MCF 10A (cell line): ENCODE results near the gene SLC24A3. TPM values are rescaled to one million over a fixed set of nuclear protein-coding genes. Genes with fewer than 3 reads are reported as not detected.
A peak's percentile ranks its signal among the peaks of the same experiment; 100 is the strongest.
"Not testable (repeated sequence)": the region's sequence is repeated elsewhere in the genome, so short reads cannot be mapped to it uniquely, and the experiment has no call there.

ENCODE experiments used
- BruUV-seq: library from RNA; stranded (reverse); fragments of 400-500 nt; replicated peaks from 2 replicates; lab custom pipeline; 2021; lab: Mats Ljungman, UMichigan
- CTCF ChIA-PET: fragments of 300-600 bp; sonication (Branson Sonifier 250); formaldehyde crosslinking; extraction: SDS; loops from one replicate; lab custom pipeline; 2021; ENCODE audit warnings: antibody characterized with exemption, inconsistent platforms; lab: Yijun Ruan, JAX
- POLR2A ChIA-PET: fragments of 300-600, 350-650 bp; sonication (Branson Sonifier 250); formaldehyde crosslinking; extraction: SDS; loops from one replicate; lab custom pipeline; 2020; ENCODE audit warnings: antibody characterized with exemption, inconsistent platforms; lab: Yijun Ruan, JAX
- DNase-seq: peaks from one replicate; pipeline ENCODE4 v3.0.0-alpha.2; 2018; ENCODE audit not compliant: unreplicated experiment
- H3K27ac Mint-ChIP-seq: one replicate; pipeline ENCODE4 v1.8.0; 2022; ENCODE audit warnings: mild to moderate bottlenecking, low read depth, mixed read lengths; ENCODE audit not compliant: unreplicated experiment
- H3K27me3 Mint-ChIP-seq: one replicate; pipeline ENCODE4 v1.8.0; 2022; ENCODE audit warnings: mixed read lengths; ENCODE audit not compliant: insufficient read depth, unreplicated experiment
- H3K36me3 Mint-ChIP-seq: one replicate; pipeline ENCODE4 v1.8.0; 2022; ENCODE audit warnings: mild to moderate bottlenecking, moderate library complexity, mixed read lengths; ENCODE audit not compliant: insufficient read depth, unreplicated experiment
- H3K4me1 Mint-ChIP-seq: one replicate; pipeline ENCODE4 v1.8.0; 2022; ENCODE audit warnings: mixed read lengths; ENCODE audit not compliant: insufficient read depth, unreplicated experiment
- H3K4me3 Mint-ChIP-seq: one replicate; pipeline ENCODE4 v1.8.0; 2022; ENCODE audit warnings: mild to moderate bottlenecking, moderate library complexity, mixed read lengths; ENCODE audit not compliant: unreplicated experiment
- H3K9me3 Mint-ChIP-seq: one replicate; pipeline ENCODE4 v1.8.0; 2022; ENCODE audit warnings: mixed read lengths; ENCODE audit not compliant: unreplicated experiment
- CTCF ChIP-seq: fragments of 200-600 bp; IDR thresholded peaks from one replicate; pipeline ENCODE4 v1.8.0; 2022; ENCODE audit warnings: antibody characterized with exemption, mild to moderate bottlenecking; ENCODE audit not compliant: unreplicated experiment
- intact Hi-C: fragments of 100-400 bp; cut with micrococcal nuclease; formaldehyde crosslinking; loops from 2 replicates; pipeline ENCODE4 v1.14.1; 2022
- total RNA-seq: library from RNA; stranded (reverse); gene quantifications from 2 replicates; pipeline ENCODE4 v1.2.3, GENCODE V29; 2022

Gene SLC24A3
- total RNA-seq, 1 experiment from 2014 or later = not detected

- H3K36me3 Mint-ChIP-seq = no peaks in the 10 kb centered on the region
- no peak for TF ChIP-seq CTCF
Observed at GRCh38 chr20:19748681-19749080, 536.2 kb downstream of the SLC24A3 start.

GRCh38 chr20:19749618-19750071 is 537.2 kb downstream of the SLC24A3 start:
- no peaks in the 10 kb centered on the region for H3K9me3 Mint-ChIP-seq
- no peak overlapping the region for H3K27ac Mint-ChIP-seq
- no peaks in the 10 kb centered on the region for H3K36me3 Mint-ChIP-seq
- ChIA-PET POLR2A (interaction anchor here (1.1 to 3.2 kb wide), 8 partner anchors 8 to 224 kb away, joined by 3 to 23 read pairs (median 3); partner anchors contain the start of gene RIN2), CTCF (interaction anchor here (1.2 to 1.9 kb wide), 2 partner anchors 9 to 11 kb away, joined by 3 to 5 read pairs; no protein-coding TSS in a partner anchor)
- no peak overlapping the region for H3K4me3 Mint-ChIP-seq
- H3K4me1 Mint-ChIP-seq = peaks cover 10% of the 10 kb centered on the region
- no peak for DNase-seq
- no peak for TF ChIP-seq CTCF
- H3K27me3 Mint-ChIP-seq = no peaks in the 10 kb centered on the region
- no TSS peak for BruUV-seq
- intact Hi-C loops = no loop called here

More at GRCh38 chr20:19748681-19749080, 536.2 kb downstream of the SLC24A3 start:
- no peaks in the 10 kb centered on the region for H3K27me3 Mint-ChIP-seq
- ChIA-PET CTCF (interaction anchor here (0.7 to 1.9 kb wide), 3 partner anchors 8 to 1117 kb away, joined by 3 to 5 read pairs (median 5); no protein-coding TSS in a partner anchor), POLR2A (interaction anchor here (0.6 to 3.2 kb wide), 4 partner anchors 8 to 15 kb away, joined by 3 to 23 read pairs (median 10); partner anchors contain the start of gene RIN2)
- BruUV-seq = no TSS peak
- no peak for DNase-seq
- no peak overlapping the region for H3K4me3 Mint-ChIP-seq
- intact Hi-C loops = no loop called here
- no peaks in the 10 kb centered on the region for H3K9me3 Mint-ChIP-seq
- peaks cover 10% of the 10 kb centered on the region for H3K4me1 Mint-ChIP-seq
- H3K27ac Mint-ChIP-seq = no peak overlapping the region

- no peaks in the 10 kb centered on the region for H3K9me3 Mint-ChIP-seq
- H3K27ac Mint-ChIP-seq = no peak overlapping the region
- H3K4me3 Mint-ChIP-seq = no peak overlapping the region
- intact Hi-C loops = no loop called here
- H3K4me1 Mint-ChIP-seq = peaks cover 10% of the 10 kb centered on the region
- H3K27me3 Mint-ChIP-seq = no peaks in the 10 kb centered on the region
- POLR2A ChIA-PET = interaction anchor here (0.7 to 3.2 kb wide), 9 partner anchors 9 to 227 kb away, joined by 3 to 23 read pairs (median 3); no protein-coding TSS in a partner anchor
- BruUV-seq = no TSS peak
- H3K36me3 Mint-ChIP-seq = no peaks in the 10 kb centered on the region
- CTCF ChIA-PET = interaction anchor here (0.7 to 1.9 kb wide), 5 partner anchors 11 to 65 kb away, joined by 3 to 5 read pairs (median 3); no protein-coding TSS in a partner anchor
- DNase-seq = peak; percentile 69
- no peak for TF ChIP-seq CTCF
Observed at GRCh38 chr20:19750101-19750606, 537.7 kb downstream of the SLC24A3 start.

GRCh38 chr20:19750907-19751636 is 538.6 kb downstream of the SLC24A3 start:
- TF ChIP-seq CTCF = no peak
- Mint-ChIP-seq H3K9me3 (no peaks in the 10 kb centered on the region), H3K4me3 (no peak overlapping the region), H3K36me3 (no peaks in the 10 kb centered on the region), H3K4me1 (peaks cover 11% of the 10 kb centered on the region), H3K27me3 (no peaks in the 10 kb centered on the region), H3K27ac (no peak overlapping the region)
- CTCF ChIA-PET = interaction anchor here (0.5 to 1.6 kb wide), 10 partner anchors 16 to 445 kb away, joined by 3 to 6 read pairs (median 3); no protein-coding TSS in a partner anchor
- DNase-seq = no peak
- POLR2A ChIA-PET = interaction anchor here (0.7 to 3.2 kb wide), 10 partner anchors 8 to 226 kb away, joined by 3 to 23 read pairs (median 3); no protein-coding TSS in a partner anchor
- intact Hi-C loops = no loop called here
- no TSS peak for BruUV-seq

- CTCF ChIA-PET, H3K36me3 Mint-ChIP-seq, POLR2A ChIA-PET, H3K9me3 Mint-ChIP-seq, BruUV-seq, H3K27me3 Mint-ChIP-seq, H3K4me3 Mint-ChIP-seq, H3K27ac Mint-ChIP-seq, intact Hi-C loops, DNase-seq: not testable (repeated sequence)
- peaks cover 29% of the 10 kb centered on the region for H3K4me1 Mint-ChIP-seq
Observed at GRCh38 chr20:19754201-19754600, 541.8 kb downstream of the SLC24A3 start.
